ENCODE measurements around the gene DLL4.

Gene DLL4

DNA sequence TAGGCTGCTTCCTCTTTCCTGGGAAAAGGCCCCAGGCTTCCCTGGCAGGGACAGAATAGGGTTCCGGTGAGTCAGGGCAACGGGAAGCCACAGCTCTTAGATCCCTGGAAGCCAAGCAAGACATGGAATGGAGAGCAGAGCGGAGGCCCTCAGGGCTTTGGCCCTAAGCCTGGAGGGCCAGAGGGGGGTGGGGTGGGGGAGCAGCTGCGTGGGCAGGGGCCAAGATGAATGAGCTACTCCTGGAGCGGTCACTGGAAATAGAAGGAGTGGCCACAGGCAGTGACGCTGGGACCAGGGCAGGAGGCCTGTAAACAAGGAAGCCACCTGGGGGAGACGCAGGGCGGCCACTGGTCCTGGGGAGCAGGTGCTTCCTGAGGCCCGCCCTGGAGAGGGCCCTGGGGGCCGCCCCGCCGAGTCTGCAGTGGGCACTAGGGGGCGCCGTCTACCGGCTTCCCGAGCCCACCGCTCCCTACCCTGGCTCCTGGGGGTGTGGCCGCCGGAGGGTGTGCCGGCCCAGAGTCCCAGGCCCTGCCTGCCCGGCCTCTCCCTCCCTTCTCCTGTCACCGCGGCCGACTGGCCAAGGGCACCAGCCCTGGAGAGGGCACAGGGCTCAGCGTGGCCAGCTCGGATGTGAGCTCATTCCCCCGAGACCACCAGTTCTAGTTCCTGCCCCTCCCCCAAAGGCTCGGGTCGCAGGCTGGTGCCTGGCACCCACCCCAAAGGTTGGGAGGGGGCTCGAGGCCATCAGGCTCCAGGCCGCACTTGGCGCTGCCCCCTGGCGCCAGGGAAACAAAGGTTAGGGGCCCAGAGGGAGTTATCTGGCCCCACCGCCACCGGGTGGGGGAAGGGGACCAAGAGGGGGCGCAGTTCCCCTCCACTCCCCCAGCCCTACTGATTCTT lies 22.8 kb upstream of the DLL4 start:
- peak; percentile 56 to 60 for DNase-seq (ENCODE audit: low read depth in 2 of 2)

DNA sequence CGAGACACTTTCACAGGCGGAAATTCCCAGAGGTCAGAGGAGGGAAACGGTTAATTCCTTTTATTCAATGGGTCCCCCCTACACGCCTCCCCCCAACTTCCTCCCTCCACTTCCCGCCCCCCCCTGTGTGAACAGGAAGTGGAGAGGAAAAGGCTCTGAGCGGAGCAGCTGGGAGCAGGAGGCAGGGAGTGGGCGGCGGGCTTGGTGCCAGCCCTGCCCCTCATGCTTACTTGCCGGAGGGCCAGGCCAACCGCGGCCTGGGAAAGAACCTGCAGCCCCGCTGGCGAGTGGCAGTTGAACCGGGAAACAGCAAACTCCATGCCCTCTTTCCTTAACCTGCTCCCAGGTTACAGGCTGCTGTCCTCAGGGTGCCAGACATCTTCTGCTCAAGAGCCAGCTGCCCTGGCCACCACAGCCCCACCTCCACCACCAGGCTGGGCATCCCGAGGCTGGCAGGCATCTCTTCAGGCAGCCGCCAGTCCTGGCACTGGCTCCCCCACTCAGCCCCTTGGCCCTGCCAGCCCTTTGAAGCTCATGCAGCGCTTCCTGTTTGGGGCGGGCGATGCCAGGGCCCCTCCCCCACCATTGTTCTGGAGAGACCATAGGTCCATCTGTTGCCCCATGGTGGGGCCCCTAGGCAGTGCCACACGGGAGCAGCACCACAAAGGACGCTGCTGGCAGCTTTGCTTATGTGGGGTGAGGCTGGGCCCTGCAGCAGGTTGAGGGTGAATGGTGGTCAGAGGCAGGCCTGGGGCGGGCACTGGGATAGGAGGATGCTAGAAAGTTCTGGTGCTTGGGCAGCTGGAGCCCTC lies 21.9 kb upstream of the DLL4 start:
- DNase-seq (ENCODE audit: low read depth in 2 of 2): no peak

DNA sequence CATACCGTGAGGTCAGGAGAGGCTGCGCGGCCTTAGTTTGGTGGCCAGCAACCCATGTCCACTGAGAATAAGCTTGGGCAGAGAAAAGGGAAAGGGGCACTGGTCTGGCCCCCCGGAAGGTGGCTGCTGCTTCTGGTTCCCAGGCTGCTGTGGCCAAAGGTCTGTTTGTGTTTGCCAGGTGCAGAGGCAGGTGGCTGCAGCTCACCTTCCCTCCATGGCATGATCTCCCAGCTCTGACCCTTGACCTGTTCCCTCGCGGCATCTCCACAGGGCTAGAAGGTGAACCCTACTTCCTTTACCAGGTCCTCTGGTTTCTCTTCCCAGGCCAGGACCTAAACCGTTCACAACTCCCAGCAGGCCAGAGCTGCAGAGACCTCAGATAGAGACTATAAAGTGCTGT lies 21.0 kb upstream of the DLL4 start:
- no peak for DNase-seq (ENCODE audit: low read depth in 2 of 2)

DNA sequence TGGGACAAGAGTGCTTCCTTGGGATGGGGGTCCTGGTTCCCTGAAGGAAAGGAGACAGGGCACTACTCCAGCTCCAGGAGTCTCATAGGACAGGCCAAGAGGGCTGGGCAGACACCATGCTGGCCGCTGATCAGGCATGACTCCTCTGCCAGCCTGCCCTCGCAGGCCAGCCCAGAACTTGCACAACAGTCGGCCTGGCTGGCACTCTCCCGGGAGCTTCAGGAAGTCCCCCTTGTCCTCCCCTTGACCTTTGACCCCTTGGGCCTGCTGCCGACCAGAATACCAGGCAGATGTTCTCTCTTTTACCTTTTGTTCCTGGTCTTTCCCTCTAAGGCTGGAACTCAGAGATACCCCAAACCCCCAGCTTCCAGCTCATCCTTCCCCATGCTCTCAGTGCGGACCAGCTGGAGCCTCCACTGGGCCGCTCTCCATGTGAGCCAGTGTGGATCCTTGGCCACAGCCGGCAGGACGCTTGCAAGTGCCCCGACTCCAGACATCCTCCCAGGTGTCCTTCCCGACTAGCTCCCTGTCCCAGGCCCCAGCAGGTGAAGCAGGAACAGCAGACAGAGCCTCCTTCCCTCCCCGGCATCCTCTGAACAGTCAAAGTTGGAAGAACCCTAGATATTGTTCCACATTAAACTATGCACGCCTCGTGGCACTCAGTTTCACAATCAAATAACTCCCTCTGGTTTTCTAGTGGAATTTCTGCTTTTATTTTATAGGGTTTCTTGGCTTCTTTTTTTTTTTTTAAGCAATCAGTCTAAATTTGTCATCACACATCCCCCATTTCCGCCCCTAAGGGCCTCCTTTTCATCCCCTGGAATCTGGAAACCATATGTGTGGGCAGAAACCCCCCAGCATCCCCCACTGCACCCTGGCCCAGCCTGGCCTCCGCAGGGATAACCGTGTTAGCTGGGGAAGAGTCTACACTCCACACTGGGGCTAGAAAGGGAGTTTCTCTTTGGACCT lies 19.2 kb upstream of the DLL4 start:
- DNase-seq (ENCODE audit: low read depth in 2 of 2): peak; percentile 85

DNA sequence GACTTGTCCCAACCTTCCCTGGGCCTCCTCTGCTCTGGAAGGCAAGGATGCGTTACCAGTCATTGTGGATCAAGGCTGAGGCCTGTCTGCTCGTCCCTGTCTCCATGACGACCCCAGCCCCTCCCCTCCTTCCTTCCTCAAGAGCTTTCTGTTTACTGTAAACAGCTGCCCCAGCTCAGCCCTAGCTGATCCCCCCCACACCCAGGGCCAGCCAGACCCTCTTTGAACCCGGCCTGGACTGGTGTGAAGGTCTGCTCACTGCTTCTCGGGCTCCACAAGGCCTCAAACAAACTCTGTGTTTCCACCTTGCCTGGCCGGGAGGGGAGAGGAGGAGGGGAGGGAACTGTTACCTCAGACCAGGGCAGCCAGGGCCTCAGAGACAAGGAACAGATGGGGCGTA lies 18.0 kb upstream of the DLL4 start:
- DNase-seq (ENCODE audit: low read depth in 2 of 2): no peak

DNA sequence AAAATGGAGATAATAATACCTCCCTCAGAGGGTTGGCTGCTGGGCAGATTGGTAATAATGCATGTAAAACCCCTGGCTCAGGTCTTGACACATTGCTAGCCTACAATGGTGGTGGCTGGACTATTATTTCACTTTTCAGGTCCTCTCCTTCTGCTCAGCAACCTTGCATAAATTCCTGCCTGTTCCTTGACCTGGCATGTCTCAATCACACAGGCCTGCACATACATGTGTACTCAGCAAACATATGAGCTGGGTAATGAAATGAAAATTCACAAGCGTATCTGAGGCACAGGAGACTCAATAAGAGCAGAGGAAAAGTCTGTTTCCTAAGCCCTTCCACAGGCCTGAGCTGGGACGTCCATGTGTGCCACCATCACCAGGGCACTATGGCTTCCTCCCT lies 17.4 kb upstream of the DLL4 start:
- no peak for DNase-seq (ENCODE audit: low read depth in 2 of 2)

DNA sequence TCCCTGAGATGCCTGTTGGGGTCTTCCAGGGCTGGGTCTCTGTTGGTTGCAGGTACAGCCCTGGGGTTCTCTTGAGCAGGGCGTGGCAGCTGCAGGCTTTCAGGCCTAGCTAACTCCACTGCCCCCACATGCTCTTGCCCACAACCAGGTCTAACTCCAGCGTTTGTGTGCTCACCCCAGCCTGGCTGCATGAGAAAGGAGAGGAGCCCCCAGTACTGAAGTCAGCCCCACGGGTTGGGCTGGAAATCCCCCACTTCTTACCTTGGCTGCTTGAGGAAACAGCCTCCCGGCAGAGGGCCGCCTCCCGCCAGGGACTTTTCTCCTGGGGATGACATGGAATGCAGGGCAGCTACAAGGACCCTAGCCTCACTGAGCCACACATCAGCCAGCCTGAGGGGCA lies 16.7 kb upstream of the DLL4 start:
- DNase-seq (ENCODE audit: low read depth in 2 of 2): no peak

DNA sequence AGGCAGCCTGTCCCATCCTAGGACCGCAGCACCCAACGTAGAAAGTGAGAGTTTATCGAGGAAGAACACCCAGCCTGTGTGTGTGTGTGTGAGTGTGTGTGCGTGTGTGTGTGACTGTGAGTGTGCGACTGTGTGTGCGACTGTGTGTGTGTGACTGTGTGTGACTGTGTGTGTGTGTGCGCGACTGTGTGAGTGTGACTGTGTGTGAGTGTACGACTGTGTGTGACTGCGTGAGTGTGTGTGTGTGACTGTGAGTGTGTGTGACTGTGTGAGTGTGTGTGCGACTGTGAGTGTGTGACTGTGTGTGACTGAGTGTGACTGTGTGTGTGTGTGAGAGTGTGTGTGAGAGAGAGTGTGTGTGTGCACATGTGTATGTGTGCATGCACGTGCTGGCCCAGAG lies 15.1 kb upstream of the DLL4 start:
- no peak for DNase-seq (ENCODE audit: low read depth in 2 of 2)

DNA sequence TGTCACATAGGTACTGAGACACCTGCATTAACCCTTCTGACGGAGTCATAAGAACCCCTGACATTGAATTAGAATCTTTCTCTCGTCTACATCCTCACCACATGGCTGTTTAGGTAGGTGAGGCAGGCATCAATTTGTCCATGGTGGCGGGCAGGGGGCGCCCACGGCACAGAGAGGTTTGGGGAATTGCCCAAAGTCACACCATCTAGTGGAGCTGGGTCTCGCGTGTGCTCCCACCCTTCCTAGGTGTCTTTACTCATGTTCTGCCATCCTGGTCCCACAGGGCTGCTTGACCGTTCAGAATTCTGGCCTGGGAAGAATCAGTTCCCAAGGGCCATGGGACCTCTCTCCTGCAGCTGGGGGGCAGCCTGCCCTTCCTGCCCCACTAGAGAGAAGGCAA lies 14.7 kb upstream of the DLL4 start:
- no peak for DNase-seq (ENCODE audit: low read depth in 2 of 2)

DNA sequence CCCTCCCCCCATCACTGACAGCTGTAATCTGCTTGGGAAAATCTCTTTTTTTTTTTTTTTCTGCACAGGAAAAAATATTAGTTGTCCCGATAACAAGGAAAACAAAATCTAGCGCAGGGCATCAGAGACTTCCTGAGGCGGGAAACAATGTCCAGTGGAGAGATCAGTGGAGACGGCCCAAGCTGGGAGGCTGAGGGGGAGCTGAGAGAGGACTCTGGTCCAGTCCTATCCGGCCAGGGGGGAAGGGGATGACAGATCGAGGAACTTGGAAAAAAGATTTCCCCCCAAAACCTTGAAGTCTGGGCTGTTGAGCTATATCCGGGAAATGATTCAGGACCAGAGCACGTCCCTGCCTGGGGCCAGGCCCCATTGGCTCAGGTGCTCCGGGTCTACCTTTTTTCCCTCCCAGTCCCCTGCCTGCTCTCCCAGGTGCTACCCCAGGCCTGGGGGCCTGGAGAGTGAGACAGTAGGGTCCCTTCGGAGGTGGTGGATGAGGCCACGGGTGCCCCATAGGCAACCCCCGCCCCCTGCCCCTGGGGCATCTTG lies 14.0 kb upstream of the DLL4 start:
- DNase-seq (ENCODE audit: low read depth in 2 of 2): no peak

DNA sequence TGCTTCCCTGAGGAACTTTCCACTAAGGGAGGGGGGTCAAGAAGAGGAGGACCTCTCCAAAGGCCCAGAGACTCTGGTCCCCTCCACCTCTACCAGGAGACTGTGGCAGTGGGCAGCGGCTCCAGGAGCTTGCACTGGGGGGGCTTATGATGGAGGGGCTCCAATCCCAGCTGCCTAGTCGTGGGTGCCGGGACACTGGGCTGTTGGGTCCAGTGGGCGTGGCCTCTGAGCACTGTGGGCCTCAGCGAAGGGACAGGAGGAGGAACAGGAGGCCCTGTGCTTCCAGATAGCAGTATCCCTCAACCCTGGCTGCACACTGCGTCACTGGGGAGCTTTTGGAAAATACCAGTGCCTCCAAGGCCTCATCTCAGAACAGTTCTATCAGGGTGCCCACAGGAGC lies 13.5 kb upstream of the DLL4 start:
- DNase-seq (ENCODE audit: low read depth in 2 of 2): no peak

DNA sequence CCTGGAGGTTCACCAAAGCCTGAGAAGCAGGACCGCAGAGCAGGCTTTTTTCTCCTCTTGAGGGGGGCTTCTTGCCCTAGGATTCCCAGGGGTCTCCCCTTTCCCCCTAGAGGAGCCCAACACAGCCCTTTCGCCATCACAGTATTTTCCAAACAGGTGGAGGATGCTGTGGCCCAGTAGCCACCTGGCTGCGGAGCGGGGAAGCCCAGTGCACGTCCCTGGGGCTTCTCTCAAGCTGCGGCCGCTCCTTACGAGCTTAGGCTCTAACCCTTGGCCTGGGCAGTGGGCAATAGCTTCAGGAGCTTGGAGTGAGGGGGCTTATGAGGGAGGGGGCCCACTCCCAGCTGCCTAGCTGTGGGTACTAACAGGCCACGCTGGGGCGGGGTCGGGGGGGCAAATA lies 11.6 kb upstream of the DLL4 start:
- no peak for DNase-seq (ENCODE audit: low read depth in 2 of 2)

DNA sequence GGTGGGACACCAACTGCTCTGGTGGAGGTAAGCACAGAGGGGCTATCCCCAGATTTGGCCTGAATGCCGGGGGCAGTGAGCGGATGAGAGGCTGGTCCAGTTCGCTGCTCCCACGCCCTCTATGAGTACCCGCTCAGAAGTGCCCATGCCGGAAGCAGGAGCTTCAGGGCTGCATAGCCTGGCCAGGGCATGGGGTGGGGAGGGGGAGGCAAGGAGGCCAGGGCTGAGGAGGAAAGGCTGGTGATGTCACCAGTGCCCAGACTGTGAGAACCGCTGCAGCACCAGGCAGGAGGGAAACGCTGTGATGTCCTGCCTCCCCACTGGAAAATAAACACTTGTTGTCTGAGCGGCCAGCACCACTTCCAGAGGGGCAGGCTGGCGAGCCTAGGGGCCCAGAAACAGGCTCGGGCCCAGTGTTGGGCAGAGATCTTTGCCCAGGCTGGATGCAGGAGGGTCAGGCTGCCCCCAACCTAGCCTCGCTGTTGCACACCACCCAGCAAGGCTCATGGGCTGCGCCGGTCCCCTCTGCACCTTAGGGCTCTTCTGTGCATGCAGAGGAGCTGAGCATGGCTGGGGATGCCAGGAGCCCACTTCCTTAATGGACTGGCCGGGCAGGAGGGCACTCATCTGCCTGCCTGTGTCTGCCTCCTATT lies 10.9 kb upstream of the DLL4 start:
- DNase-seq (ENCODE audit: low read depth in 2 of 2): no peak

DNA sequence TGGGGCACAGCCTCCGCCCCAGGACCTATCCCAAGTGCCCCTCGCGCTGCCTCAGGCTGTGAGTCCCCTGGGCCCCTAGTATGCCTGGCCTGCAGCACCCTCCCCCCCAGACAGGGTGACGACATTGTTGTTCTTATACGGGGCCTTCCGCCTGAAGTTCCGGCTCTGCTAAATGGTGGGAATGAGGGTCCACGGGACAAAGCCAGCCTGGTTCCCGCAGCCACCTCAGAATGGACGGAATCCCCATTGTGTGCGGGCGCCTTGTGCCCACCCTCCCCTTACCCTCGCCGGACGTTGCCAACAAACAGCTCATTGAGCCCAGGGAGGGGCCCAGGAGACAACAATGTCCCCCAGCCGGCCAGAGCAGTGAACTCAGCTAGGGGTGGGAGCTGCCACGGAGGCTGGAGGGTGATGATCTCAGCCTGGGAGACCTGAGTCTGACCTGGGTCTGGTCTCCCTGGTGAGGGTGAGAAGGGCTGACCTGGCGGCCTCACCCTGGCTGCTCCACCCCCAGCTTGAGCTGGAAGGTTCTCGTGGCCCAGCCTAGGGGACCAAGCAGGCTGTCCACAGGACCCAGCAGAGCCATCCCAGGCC lies 10.2 kb upstream of the DLL4 start:
- DNase-seq (ENCODE audit: low read depth in 2 of 2): no peak

DNA sequence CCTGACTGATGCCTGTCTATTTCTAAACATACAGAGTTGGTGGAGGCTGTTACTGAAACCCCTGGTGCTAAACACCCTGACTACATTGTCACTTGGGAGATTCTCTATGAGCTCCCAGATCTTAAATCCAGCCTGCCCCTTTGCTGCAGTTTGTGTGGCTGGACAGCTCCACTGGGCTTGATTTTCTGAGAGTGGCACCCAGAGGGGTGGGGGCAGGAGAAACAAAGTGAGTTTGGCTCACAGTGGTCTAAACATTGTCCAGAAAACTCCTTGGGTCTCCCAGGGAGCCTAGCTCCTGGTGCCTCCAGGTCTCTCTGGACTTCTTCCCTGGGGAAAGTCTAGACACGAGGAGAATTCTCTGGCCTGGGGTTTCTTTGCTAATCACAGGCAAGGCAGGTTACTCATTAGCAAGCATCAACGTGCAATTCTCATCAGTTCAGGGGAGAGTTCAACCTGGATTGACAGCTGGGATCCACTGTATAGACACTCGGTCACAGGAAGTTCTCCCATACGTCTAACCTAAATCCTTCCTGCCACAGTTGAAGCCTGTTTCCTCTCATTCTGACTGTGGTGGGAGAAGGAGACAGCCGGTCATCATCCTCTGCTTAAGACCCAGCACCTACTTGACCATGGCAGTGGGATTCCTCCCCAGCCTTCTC lies 7.1 kb upstream of the DLL4 start:
- no peak for DNase-seq (ENCODE audit: low read depth in 2 of 2)

DNA sequence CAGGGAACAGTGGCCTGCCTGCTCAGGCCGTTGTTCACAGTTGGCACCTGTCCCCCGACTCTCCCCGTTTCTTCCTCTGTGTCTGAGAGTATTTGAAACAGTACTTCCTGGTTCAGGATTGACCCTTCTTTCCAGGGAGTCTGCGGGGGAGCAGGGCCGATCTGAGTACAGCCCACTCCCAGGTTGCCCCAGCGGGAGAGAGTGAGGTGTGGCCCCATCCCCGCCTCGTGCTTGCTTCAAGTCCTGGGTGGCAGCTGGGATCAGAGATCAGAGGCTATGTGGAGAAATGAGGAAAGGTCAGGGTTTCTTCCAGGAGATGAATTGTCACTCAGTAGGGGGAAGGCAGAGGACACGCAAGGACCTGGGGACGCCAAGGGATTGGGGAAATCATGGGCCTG lies 6.5 kb upstream of the DLL4 start:
- no peak for DNase-seq (ENCODE audit: low read depth in 2 of 2)

DNA sequence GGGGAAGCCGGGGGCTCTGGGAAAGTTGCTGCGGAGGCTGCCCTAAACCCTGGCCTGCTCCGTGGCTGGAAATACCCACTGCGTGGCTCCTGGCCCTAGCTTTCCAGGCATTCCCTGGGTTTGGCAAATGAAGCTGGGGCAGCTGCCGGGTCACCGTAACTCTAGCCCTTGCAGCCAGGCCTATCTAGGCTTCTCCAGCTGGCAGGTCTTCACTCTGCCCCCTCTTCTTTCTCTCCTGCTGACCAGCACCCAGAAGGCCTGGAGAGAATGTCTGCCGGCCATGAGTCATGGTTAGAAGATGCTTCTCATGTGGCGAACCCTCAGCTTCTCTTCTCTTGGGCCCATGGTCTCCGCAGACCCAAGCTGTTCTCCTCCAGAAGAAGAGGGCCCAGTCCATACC lies 5.6 kb upstream of the DLL4 start:
- no peak for DNase-seq (ENCODE audit: low read depth in 2 of 2)

DNA sequence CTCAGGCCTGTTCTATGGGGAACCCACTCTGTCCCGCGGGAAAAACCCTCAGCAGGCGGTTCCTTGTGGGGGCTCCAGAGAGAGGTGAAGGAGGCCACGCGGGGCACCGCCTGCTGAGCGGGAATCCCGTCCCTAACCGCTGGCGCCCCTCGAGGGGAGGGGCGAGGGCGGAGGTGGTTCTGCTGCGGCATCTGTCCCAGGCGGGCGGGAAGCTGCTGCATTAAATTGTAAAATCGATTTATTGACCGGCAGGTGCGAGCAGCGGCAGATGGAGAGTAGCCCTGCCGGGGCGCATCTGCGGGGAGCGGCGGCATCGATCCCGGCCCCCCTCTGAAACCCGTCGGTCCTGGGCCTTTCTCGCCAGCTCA lies 3.7 kb upstream of the DLL4 start:
- no peak for DNase-seq (ENCODE audit: low read depth in 2 of 2)

DNA sequence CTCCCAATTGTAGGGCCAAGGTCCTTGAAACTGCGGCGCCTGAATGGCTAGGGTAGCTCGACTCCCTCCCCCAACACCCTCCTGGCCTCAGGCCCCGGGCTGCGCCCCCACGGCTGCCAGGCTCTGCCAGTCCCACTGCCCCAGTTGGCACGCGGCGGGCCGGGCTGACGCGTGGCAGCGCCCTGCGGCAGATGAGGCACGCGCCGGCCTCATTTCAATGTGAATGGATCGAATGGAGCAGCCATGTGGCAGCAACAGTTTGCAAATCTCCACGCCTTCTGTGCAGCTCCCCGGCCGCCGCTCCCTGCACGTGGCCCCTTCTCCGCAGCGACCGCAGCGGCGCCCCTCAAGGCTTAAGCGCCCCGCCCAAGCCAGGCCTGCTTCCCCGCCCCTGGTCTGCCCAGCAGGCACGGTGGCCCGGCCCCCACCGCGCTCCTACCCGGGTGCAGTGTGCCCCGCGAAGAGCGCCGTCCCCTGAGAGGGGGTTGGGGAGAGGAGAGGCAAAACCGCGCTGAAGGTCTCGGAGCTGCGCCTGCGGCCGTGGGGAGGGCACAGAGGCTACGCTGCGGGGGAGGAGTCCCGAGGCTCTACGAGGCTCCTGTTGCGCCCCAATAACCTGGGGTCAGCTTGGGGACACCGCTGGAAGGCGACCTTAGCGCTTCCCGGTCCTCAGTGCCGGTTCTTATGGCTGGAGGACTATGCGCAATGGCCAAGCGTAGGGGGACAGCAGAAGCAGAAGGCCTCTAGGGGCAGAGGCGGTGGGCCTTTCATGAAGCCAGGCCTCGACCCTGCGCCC lies 3.1 kb upstream of the DLL4 start:
- no peak for DNase-seq (ENCODE audit: low read depth in 2 of 2)
